Measurements from ENCODE around the gene WEE2.

DNA sequence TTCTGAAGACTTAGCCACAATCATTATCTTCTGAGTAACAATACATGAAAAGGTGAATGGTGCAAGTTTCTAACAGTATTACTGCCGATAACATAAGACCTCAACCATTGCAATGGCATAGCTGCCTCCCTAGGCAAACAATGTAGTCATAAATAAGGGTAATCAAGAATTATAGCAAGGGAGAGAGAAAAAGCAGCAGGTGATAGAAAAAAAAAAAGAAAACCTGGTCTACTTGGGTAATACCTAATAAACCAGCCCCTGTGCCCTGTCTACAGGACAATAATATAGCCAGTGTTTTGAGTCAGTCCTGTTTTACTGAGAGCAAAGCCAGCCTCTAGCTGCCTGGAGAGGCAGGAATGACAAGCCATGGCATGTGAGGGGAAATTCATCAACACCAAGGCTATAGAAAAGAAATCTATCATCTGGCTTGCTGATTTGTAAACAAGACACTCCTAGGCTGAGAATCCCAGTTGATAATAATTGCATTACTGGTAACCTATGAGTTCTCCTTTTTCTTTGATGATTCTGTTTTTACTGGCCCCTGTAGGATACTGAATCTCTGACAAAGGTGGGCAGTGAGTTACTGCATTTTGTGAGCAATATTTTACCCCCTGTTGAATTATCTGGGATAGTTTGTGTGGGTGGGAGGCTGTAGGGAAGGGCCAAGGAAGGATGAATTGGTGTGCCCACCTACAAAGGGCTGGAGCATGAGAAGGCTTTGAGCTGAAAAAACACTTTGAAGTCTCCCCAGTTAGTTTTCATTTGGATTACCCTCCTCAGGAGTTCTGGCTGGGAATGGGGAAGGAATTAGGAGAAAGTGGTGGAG is 1.7 kb upstream of the WEE2 start:
- TF ChIP-seq, protein P1, sequence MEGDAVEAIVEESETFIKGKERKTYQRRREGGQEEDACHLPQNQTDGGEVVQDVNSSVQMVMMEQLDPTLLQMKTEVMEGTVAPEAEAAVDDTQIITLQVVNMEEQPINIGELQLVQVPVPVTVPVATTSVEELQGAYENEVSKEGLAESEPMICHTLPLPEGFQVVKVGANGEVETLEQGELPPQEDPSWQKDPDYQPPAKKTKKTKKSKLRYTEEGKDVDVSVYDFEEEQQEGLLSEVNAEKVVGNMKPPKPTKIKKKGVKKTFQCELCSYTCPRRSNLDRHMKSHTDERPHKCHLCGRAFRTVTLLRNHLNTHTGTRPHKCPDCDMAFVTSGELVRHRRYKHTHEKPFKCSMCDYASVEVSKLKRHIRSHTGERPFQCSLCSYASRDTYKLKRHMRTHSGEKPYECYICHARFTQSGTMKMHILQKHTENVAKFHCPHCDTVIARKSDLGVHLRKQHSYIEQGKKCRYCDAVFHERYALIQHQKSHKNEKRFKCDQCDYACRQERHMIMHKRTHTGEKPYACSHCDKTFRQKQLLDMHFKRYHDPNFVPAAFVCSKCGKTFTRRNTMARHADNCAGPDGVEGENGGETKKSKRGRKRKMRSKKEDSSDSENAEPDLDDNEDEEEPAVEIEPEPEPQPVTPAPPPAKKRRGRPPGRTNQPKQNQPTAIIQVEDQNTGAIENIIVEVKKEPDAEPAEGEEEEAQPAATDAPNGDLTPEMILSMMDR (IDR thresholded peaks at IDR 0.05 in 8 of 11, conservative IDR thresholded peaks at IDR 0.05 in 3 of 11): no peak
- TF ChIP-seq POLR2A (IDR thresholded peaks at IDR 0.05) (no peak), POLR2AphosphoS5 (IDR thresholded peaks at IDR 0.05) (no peak)
